Small intestine (tissue), 7 donors: ENCODE data around the gene VAV1. TPM values are rescaled to one million over a fixed set of nuclear protein-coding genes. Genes with fewer than 3 reads are reported as not detected.

Source experiments
- DNase-seq, 2 donors: peaks; one replicate each; pipeline versions ENCODE4 v3.0.0 to v3.0.0-alpha.2; 2013
- FAIRE-seq: peaks from 2 replicates; lab custom pipeline; 2012; peaks lifted over from hg19 to GRCh38; lab: Jason Lieb, UNC
- H3K27ac ChIP-seq, 3 donors: one replicate each; pipeline ENCODE4 v1.5.1; 2013; ENCODE audit warnings: low read length in 2 of 3, mild to moderate bottlenecking in 2 of 3, control low read depth in 1 of 3, inconsistent platforms in 1 of 3, low read depth in 1 of 3, moderate library complexity in 1 of 3
- H3K27me3 ChIP-seq, 3 donors: one replicate each; pipeline ENCODE4 v1.6.1; 2013; ENCODE audit warnings: low read length in 3 of 3, inconsistent platforms in 1 of 3; ENCODE audit not compliant: control insufficient read depth in 3 of 3, insufficient read depth in 3 of 3
- H3K36me3 ChIP-seq, 3 donors: one replicate each; pipeline ENCODE4 v1.6.1; 2013; ENCODE audit warnings: low read length in 3 of 3, inconsistent platforms in 1 of 3, low read depth in 1 of 3, mild to moderate bottlenecking in 1 of 3, moderate library complexity in 1 of 3; ENCODE audit not compliant: control insufficient read depth in 3 of 3, insufficient read depth in 2 of 3
- H3K4me1 ChIP-seq, 3 donors: one replicate each; pipeline ENCODE4 v1.6.1; 2013; ENCODE audit warnings: low read length in 2 of 3, inconsistent platforms in 1 of 3, low read depth in 1 of 3, mild to moderate bottlenecking in 1 of 3, moderate library complexity in 1 of 3; ENCODE audit not compliant: control insufficient read depth in 3 of 3, insufficient read depth in 2 of 3
- H3K4me3 ChIP-seq, 3 donors: one replicate each; pipeline ENCODE4 v1.5.1; 2013; ENCODE audit warnings: low read length in 3 of 3, control low read depth in 1 of 3, inconsistent platforms in 1 of 3, low read depth in 1 of 3, mild to moderate bottlenecking in 1 of 3, moderate library complexity in 1 of 3
- H3K9me3 ChIP-seq, 2 donors: one replicate each; pipeline ENCODE4 v1.6.1; 2013; ENCODE audit warnings: low read depth in 1 of 2, low read length in 1 of 2; ENCODE audit not compliant: control insufficient read depth in 2 of 2, insufficient read depth in 1 of 2
- WGBS, 3 donors: extraction: QIAGEN DNeasy Blood & Tissue Kit; methylation state at CpG; one replicate each; pipeline ENCODE4 v1.1.7; 2013; 5-methylcytosine and 5-hydroxymethylcytosine counted together
- polyA plus RNA-seq, 4 donors: library from polyadenylated mRNA; stranded (reverse) in 3 of 4; unstranded in 1 of 4; fragments of 200-250 nt in 3 of 4; fragments of 120-200 nt in 1 of 4; gene quantifications; one replicate each; pipeline versions ENCODE4 v1.2.1 to v1.2.3, GENCODE V29; 2013
- donor health status: healthy with polysubstance abuse.
- donor health status: control.
- donor health status: control.
- donor health status: Bipolar disorder and iron deficiency.
- donor health status: healthy.

Gene VAV1
- polyA plus RNA-seq, 4 donors = 2.5 to 3.5 (median 3.1) TPM

DNA sequence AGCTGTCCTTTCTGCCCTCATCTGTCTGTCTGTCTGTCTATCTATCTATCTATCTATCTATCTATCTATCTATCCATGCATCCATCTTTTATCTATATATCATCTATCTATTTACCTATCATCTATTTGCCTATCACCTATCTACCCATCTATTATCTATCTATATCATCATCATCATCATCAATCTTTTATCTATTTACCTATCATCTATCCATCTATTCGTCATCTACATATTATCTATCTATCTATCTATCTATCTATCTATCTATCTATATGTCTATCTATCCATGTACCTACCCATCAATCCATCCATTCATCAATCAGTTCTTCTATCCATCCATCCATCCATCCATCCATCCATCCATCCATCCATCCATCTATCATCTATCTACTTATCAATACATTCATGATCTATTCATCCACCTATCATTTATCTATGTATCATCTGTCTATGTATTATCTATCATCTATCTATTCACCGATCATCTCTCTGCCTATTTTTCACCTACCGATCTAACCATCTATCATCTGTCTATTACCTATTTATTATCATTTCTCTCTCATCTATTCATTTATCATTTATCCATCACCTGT, 65.7 kb downstream of the VAV1 start:
- no peaks in the 10 kb centered on the region for H3K9me3 ChIP-seq
- H3K4me3 ChIP-seq = no peak overlapping the region
- H3K4me1 ChIP-seq = no peaks in the 10 kb centered on the region
- no peak overlapping the region for H3K27ac ChIP-seq
- no peaks in the 10 kb centered on the region for H3K27me3 ChIP-seq
- no peak for DNase-seq
- no peaks in the 10 kb centered on the region for H3K36me3 ChIP-seq
- FAIRE-seq = no peak
- 86 to 91% (median 90%) methylated on average over 3 of the region's 3 CpGs for WGBS, 3 donors

DNA sequence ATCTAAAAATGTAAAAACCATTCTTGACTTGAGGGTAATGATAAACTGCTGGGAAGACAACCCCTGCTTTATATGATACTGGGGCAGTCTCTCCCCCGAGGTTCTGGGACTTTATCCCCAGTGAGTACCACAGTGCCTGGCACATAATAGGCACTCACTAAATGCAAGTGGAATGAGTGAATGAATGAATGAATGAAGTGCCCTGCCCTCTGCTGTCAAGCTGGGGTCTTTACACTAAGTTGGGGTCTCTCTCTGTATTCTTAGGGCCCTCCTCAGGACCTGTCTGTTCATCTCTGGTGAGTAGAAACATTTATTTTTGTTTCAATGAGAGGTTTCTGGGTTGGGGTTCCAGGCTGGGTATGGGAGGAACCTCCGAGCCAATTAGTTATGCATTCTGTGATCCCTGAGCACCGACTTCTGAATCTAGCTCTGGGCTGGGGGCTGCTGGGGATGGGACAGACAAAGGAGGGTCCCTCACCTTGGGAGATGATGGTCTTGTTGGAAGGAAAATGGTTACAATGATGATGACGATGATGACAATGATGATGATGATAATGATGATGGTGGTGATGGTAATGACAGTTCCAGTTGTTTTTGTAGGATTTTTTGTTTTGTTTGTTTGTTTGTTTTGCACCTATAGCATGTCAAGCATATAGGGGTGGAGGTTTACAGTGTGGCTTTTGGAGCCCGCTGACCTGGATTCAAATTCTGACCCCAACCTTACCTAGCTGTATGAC, 70.5 kb downstream of the VAV1 start:
- H3K27me3 ChIP-seq = no peaks in the 10 kb centered on the region
- no peaks in the 10 kb centered on the region for H3K9me3 ChIP-seq
- no peak overlapping the region for H3K27ac ChIP-seq
- H3K4me3 ChIP-seq = no peak overlapping the region
- 72 to 82% (median 73%) methylated on average over 5 of the region's 5 CpGs for WGBS, 3 donors
- H3K36me3 ChIP-seq = no peaks in the 10 kb centered on the region
- DNase-seq (no peak), FAIRE-seq (no peak)
- no peaks in the 10 kb centered on the region for H3K4me1 ChIP-seq

DNA sequence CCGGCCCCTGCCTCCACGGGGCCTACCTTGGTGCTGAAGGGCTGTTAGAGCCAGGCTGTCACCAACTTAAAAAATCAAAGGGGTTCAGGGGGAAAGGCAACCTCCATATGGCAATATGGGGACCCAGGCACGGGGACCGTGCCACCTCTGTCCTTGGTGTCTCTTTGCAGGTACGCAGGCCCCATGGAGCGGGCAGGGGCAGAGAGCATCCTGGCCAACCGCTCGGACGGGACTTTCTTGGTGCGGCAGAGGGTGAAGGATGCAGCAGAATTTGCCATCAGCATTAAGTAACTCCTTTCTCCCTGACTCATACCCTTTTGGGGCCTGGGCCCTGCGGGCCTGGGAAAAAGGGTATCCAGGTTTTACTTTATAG, 75.3 kb downstream of the VAV1 start:
- Histone ChIP-seq H3K27ac (no peak overlapping the region), H3K4me3 (no peak overlapping the region), H3K4me1 (no peaks in the 10 kb centered on the region), H3K9me3 (no peaks in the 10 kb centered on the region), H3K36me3 (no peaks in the 10 kb centered on the region), H3K27me3 (no peaks in the 10 kb centered on the region)
- FAIRE-seq = no peak
- 93% methylated on average over 11 of the region's 11 CpGs for WGBS, 3 donors
- no peak for DNase-seq

DNA sequence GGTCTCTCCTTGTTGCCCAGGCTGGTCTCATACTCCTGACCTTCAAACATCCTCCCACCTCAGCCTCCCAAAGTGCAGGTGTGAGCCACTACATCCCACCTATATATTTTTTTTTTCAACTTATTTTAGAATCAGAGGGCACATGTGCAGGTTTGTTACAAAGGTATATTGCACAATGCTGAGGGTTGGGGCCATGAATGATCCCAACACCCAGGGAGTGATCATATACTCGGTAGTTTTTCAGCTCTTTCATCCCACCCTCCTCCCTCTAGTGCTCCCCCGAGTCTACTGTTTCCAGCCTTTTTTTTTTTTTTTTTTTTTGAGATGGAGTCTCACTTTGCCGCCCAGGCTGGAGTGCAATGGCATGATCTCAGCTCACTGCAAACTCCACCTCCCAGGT, 76.5 kb downstream of the VAV1 start:
- Histone ChIP-seq H3K27ac (no peak overlapping the region), H3K9me3 (no peaks in the 10 kb centered on the region), H3K4me1 (no peaks in the 10 kb centered on the region), H3K36me3 (no peaks in the 10 kb centered on the region), H3K4me3 (no peak overlapping the region), H3K27me3 (no peaks in the 10 kb centered on the region)
- 64 to 86% (median 78%) methylated on average over 3 of the region's 3 CpGs for WGBS, 3 donors
- no peak for FAIRE-seq
- no peak for DNase-seq

DNA sequence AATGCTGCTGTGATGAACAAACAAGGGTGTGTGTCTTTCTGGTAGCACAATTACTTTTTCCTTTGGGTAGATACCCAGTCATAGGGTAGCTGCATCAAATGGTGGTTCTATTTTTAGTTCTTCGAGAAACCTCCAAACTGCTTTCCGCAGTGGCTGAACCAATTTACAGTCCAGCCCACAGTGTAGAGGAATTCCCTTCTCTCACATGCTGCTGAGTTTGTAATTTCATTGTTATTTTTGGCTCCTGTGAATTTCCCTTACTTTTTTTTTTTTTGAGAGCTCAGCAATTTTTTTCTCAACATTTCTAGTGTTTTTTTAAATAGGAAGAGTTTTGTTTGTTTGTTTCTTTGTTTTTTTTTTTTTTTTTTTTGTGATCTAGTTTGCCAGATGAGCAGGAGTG, 77.4 kb downstream of the VAV1 start:
- no peaks in the 10 kb centered on the region for H3K9me3 ChIP-seq
- 53 to 95% (median 76%) methylated on average over 2 of the region's 2 CpGs for WGBS, 3 donors
- DNase-seq = no peak
- no peak overlapping the region for H3K4me3 ChIP-seq
- H3K27me3 ChIP-seq = no peaks in the 10 kb centered on the region
- no peaks in the 10 kb centered on the region for H3K4me1 ChIP-seq
- H3K27ac ChIP-seq = no peak overlapping the region
- H3K36me3 ChIP-seq = no peaks in the 10 kb centered on the region
- no peak for FAIRE-seq

DNA sequence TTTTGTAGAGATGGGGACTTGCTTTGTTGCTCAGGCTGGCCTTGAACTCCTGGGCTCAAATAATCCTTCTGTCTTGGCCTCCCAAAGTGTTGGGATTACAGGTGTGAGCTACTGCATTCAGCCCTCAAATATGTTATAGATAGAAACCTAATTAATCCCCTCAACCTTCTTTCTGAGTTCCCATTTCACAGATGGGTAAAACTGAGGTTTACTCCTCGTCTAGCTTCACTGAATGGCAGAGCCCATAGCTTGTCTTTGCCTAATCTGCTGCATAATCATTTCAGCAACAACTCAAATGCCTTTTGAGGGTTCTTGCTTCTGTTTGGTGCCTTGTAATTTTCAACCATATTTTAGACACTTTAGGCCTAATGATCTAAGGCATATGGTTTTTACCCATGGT, 78.9 kb downstream of the VAV1 start:
- no peaks in the 10 kb centered on the region for H3K27me3 ChIP-seq
- no peaks in the 10 kb centered on the region for H3K4me1 ChIP-seq
- FAIRE-seq (no peak), DNase-seq (no peak)
- no peaks in the 10 kb centered on the region for H3K36me3 ChIP-seq
- no peak overlapping the region for H3K4me3 ChIP-seq
- H3K27ac ChIP-seq = no peak overlapping the region
- H3K9me3 ChIP-seq = no peaks in the 10 kb centered on the region
- 31 to 71% (median 40%) methylated on average over 1 of the region's 1 CpG for WGBS, 3 donors

DNA sequence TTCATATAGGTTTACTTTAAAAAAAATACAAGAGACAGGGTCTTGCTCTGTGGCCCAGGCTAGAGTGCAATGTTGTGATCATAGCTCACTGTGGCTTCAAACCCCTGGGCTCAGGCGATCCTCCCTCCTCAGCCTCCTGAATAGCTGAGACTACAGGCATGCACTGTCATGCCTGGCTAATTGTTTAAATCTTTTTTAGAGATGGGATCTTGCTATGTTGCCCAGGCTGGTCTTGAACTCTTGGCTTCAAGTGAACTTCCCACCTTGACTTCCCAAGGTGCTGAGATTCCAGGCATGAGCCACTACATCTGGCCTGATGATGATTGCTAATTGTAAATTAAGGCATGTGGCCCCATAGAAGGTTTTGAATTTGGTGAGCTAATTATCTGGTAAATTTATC, 79.5 kb downstream of the VAV1 start:
- WGBS, 3 donors = 94 to 98% (median 94%) methylated on average over 1 of the region's 1 CpG
- no peak overlapping the region for H3K27ac ChIP-seq
- H3K4me3 ChIP-seq = no peak overlapping the region
- H3K27me3 ChIP-seq = no peaks in the 10 kb centered on the region
- H3K4me1 ChIP-seq = no peaks in the 10 kb centered on the region
- DNase-seq (no peak), FAIRE-seq (no peak)
- H3K9me3 ChIP-seq = no peaks in the 10 kb centered on the region
- no peaks in the 10 kb centered on the region for H3K36me3 ChIP-seq

DNA sequence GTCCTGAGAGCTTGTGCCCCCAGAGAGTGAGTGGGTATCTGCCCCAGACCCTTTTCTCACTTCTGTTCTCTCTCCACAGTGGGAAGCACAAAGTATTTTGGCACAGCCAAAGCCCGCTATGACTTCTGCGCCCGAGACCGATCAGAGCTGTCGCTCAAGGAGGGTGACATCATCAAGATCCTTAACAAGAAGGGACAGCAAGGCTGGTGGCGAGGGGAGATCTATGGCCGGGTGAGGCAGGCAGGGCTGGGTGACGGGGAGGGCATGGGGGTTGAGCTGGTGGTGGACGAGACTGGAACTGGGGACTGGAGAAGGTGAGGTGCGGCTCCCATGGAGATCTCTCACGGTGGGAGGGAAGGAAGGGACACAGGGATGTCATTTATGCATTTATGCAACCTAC, 81.4 kb downstream of the VAV1 start:
- Histone ChIP-seq H3K27ac (no peak overlapping the region), H3K27me3 (no peaks in the 10 kb centered on the region), H3K9me3 (no peaks in the 10 kb centered on the region), H3K36me3 (no peaks in the 10 kb centered on the region), H3K4me1 (no peaks in the 10 kb centered on the region), H3K4me3 (no peak overlapping the region)
- no peak for DNase-seq
- 86 to 93% (median 87%) methylated on average over 11 of the region's 11 CpGs for WGBS, 3 donors
- no peak for FAIRE-seq

DNA sequence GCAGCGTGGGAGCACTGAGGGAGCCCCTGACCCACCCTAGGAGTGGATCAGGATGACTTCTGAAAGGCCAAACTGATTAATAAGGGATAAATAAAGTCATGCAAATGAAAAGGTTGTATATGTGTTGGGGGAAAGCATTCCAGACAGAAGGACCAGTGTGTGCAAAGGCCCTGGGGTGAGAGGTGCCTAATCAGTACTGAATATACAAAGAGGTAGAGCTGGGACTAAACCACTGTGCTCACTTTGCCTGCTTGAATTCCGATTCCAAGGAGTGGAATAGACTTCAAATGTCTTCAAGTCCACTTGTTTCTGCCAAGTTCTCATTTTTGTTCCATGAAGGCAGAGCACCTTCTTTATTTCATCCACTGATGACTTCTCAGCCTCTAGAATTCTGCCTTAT, 82.2 kb downstream of the VAV1 start:
- WGBS, 3 donors = 69 to 83% (median 71%) methylated on average over 2 of the region's 2 CpGs
- H3K4me3 ChIP-seq = no peak overlapping the region
- no peaks in the 10 kb centered on the region for H3K4me1 ChIP-seq
- no peaks in the 10 kb centered on the region for H3K27me3 ChIP-seq
- no peak for DNase-seq
- H3K36me3 ChIP-seq = no peaks in the 10 kb centered on the region
- no peaks in the 10 kb centered on the region for H3K9me3 ChIP-seq
- no peak overlapping the region for H3K27ac ChIP-seq
- no peak for FAIRE-seq
